ENCODE measurements around the gene S100A2.

The S100A2 gene

GRCh38 chr1:153608089-153608682 lies 42.5 kb upstream of the S100A2 start:
- Histone ChIP-seq H3K4me3 (ENCODE audit: control insufficient read depth in 1 of 7, extremely low read depth in 1 of 7, insufficient read depth in 4 of 7, low read depth in 2 of 7, low read length in 6 of 7) (no peak overlapping the region), H3K9me3 (ENCODE audit: control extremely low read depth in 1 of 5, control insufficient read depth in 4 of 5, insufficient read depth in 2 of 5, low read depth in 1 of 5, low read length in 4 of 5) (no peaks in the 10 kb centered on the region), H3K27ac (ENCODE audit: insufficient read depth in 1 of 2, low read depth in 1 of 2, low read length in 2 of 2, poor library complexity in 1 of 2, severe bottlenecking in 2 of 2) (no peak overlapping the region), H3K4me1 (ENCODE audit: control extremely low read depth in 1 of 4, control insufficient read depth in 4 of 4, insufficient read depth in 4 of 4, low read length in 3 of 4) (peaks cover 0 to 24% (median 15%) of the 10 kb centered on the region in 4 experiments), H3K36me3 (ENCODE audit: control insufficient read depth in 4 of 4, insufficient read depth in 4 of 4, low read length in 3 of 4) (no peaks in the 10 kb centered on the region), H3K27me3 (replicated peaks in 2 of 5; ENCODE audit: control insufficient read depth in 4 of 5, insufficient read depth in 5 of 5, low read length in 4 of 5) (no peaks in the 10 kb centered on the region)
- ChIA-PET CTCF (interaction anchor here (1.0 to 4.9 kb wide), 6 partner anchors 9 to 75 kb away, joined by 3 to 30 read pairs (median 4); partner anchors contain the start of gene S100A14), POLR2A (no interaction called here)
- WGBS (ENCODE audit: insufficient coverage): 100% methylated on average over 3 of the region's 7 CpGs
- no peak for DNase-seq

- Histone ChIP-seq H3K27me3 (replicated peaks in 2 of 5; ENCODE audit: control insufficient read depth in 4 of 5, insufficient read depth in 5 of 5, low read length in 4 of 5) (no peaks in the 10 kb centered on the region), H3K4me1 (ENCODE audit: control extremely low read depth in 1 of 4, control insufficient read depth in 4 of 4, insufficient read depth in 4 of 4, low read length in 3 of 4) (peaks cover 0 to 24% (median 15%) of the 10 kb centered on the region in 4 experiments), H3K9me3 (ENCODE audit: control extremely low read depth in 1 of 5, control insufficient read depth in 4 of 5, insufficient read depth in 2 of 5, low read depth in 1 of 5, low read length in 4 of 5) (no peaks in the 10 kb centered on the region), H3K27ac (ENCODE audit: insufficient read depth in 1 of 2, low read depth in 1 of 2, low read length in 2 of 2, poor library complexity in 1 of 2, severe bottlenecking in 2 of 2) (no peak overlapping the region), H3K36me3 (ENCODE audit: control insufficient read depth in 4 of 4, insufficient read depth in 4 of 4, low read length in 3 of 4) (no peaks in the 10 kb centered on the region), H3K4me3 (ENCODE audit: control insufficient read depth in 1 of 7, extremely low read depth in 1 of 7, insufficient read depth in 4 of 7, low read depth in 2 of 7, low read length in 6 of 7) (no peak overlapping the region)
- no peak for DNase-seq
- whole genome bisulfite sequencing (ENCODE audit: insufficient coverage): 97% methylated on average over 8 of the region's 8 CpGs
- POLR2A ChIA-PET: no interaction called here
- CTCF ChIA-PET: interaction anchor here (1.0 to 4.9 kb wide), 6 partner anchors 8 to 74 kb away, joined by 3 to 30 read pairs (median 3); partner anchors contain the start of genes S100A13 and S100A14
Observed at GRCh38 chr1:153607381-153607780, 41.7 kb upstream of the S100A2 start.

- WGBS (ENCODE audit: insufficient coverage): 100% methylated on average over 1 of the region's 11 CpGs
- Histone ChIP-seq H3K4me1 (ENCODE audit: control extremely low read depth in 1 of 4, control insufficient read depth in 4 of 4, insufficient read depth in 4 of 4, low read length in 3 of 4) (peaks cover 0 to 25% (median 15%) of the 10 kb centered on the region in 4 experiments), H3K9me3 (ENCODE audit: control extremely low read depth in 1 of 5, control insufficient read depth in 4 of 5, insufficient read depth in 2 of 5, low read depth in 1 of 5, low read length in 4 of 5) (no peaks in the 10 kb centered on the region), H3K27me3 (replicated peaks in 2 of 5; ENCODE audit: control insufficient read depth in 4 of 5, insufficient read depth in 5 of 5, low read length in 4 of 5) (no peaks in the 10 kb centered on the region), H3K27ac (ENCODE audit: insufficient read depth in 1 of 2, low read depth in 1 of 2, low read length in 2 of 2, poor library complexity in 1 of 2, severe bottlenecking in 2 of 2) (no peak overlapping the region), H3K36me3 (ENCODE audit: control insufficient read depth in 4 of 4, insufficient read depth in 4 of 4, low read length in 3 of 4) (no peaks in the 10 kb centered on the region), H3K4me3 (ENCODE audit: control insufficient read depth in 1 of 7, extremely low read depth in 1 of 7, insufficient read depth in 4 of 7, low read depth in 2 of 7, low read length in 6 of 7) (no peak overlapping the region)
- CTCF ChIA-PET: interaction anchor here (0.9 to 4.9 kb wide), 5 partner anchors 10 to 73 kb away, joined by 3 to 30 read pairs (median 3); partner anchors contain the start of genes S100A13 and S100A14
- no peak for DNase-seq
- POLR2A ChIA-PET: no interaction called here
Observed at GRCh38 chr1:153606194-153606593, 40.5 kb upstream of the S100A2 start.

- no peak overlapping the region for H3K4me3 ChIP-seq (ENCODE audit: control insufficient read depth in 1 of 7, extremely low read depth in 1 of 7, insufficient read depth in 4 of 7, low read depth in 2 of 7, low read length in 6 of 7)
- no peaks in the 10 kb centered on the region for H3K27me3 ChIP-seq (replicated peaks in 2 of 5; ENCODE audit: control insufficient read depth in 4 of 5, insufficient read depth in 5 of 5, low read length in 4 of 5)
- POLR2A ChIA-PET: no interaction called here
- 88% methylated on average over 2 of the region's 6 CpGs for WGBS (ENCODE audit: insufficient coverage)
- DNase-seq: no peak
- H3K9me3 ChIP-seq (ENCODE audit: control extremely low read depth in 1 of 5, control insufficient read depth in 4 of 5, insufficient read depth in 2 of 5, low read depth in 1 of 5, low read length in 4 of 5): no peaks in the 10 kb centered on the region
- CTCF ChIA-PET: interaction anchor here (2.3 to 13.4 kb wide), 2 partner anchors 14 to 30 kb away, joined by 8 to 100 read pairs; partner anchors contain the start of genes S100A14 and S100A16
- peaks cover 0 to 33% (median 16%) of the 10 kb centered on the region in 4 experiments for H3K4me1 ChIP-seq (ENCODE audit: control extremely low read depth in 1 of 4, control insufficient read depth in 4 of 4, insufficient read depth in 4 of 4, low read length in 3 of 4)
- H3K36me3 ChIP-seq (ENCODE audit: control insufficient read depth in 4 of 4, insufficient read depth in 4 of 4, low read length in 3 of 4): no peaks in the 10 kb centered on the region
- H3K27ac ChIP-seq (ENCODE audit: insufficient read depth in 1 of 2, low read depth in 1 of 2, low read length in 2 of 2, poor library complexity in 1 of 2, severe bottlenecking in 2 of 2): no peak overlapping the region
Observed at GRCh38 chr1:153602749-153603148, 37.1 kb upstream of the S100A2 start.

GRCh38 chr1:153599847-153600246 lies 34.2 kb upstream of the S100A2 start:
- Histone ChIP-seq H3K4me3 (ENCODE audit: control insufficient read depth in 1 of 7, extremely low read depth in 1 of 7, insufficient read depth in 4 of 7, low read depth in 2 of 7, low read length in 6 of 7) (no peak overlapping the region), H3K27ac (ENCODE audit: insufficient read depth in 1 of 2, low read depth in 1 of 2, low read length in 2 of 2, poor library complexity in 1 of 2, severe bottlenecking in 2 of 2) (peak overlapping the region in 1 of 2 experiments; percentile 3), H3K36me3 (ENCODE audit: control insufficient read depth in 4 of 4, insufficient read depth in 4 of 4, low read length in 3 of 4) (no peaks in the 10 kb centered on the region), H3K9me3 (ENCODE audit: control extremely low read depth in 1 of 5, control insufficient read depth in 4 of 5, insufficient read depth in 2 of 5, low read depth in 1 of 5, low read length in 4 of 5) (no peaks in the 10 kb centered on the region), H3K4me1 (ENCODE audit: control extremely low read depth in 1 of 4, control insufficient read depth in 4 of 4, insufficient read depth in 4 of 4, low read length in 3 of 4) (peaks cover 0 to 40% (median 17%) of the 10 kb centered on the region in 4 experiments), H3K27me3 (replicated peaks in 2 of 5; ENCODE audit: control insufficient read depth in 4 of 5, insufficient read depth in 5 of 5, low read length in 4 of 5) (no peaks in the 10 kb centered on the region)
- POLR2A ChIA-PET: interaction anchor here (1.3 kb wide), 1 partner anchor 35 kb away, joined by 4 read pairs; no protein-coding TSS in a partner anchor
- CTCF ChIA-PET: interaction anchor here (1.4 to 13.4 kb wide), 4 partner anchors 17 to 28 kb away, joined by 4 to 100 read pairs (median 12); partner anchors contain the start of genes S100A13, S100A14 and S100A16
- 100% methylated on average over 6 of the region's 7 CpGs for WGBS (ENCODE audit: insufficient coverage)
- DNase-seq: no peak

- H3K27me3 ChIP-seq (replicated peaks in 2 of 5; ENCODE audit: control insufficient read depth in 4 of 5, insufficient read depth in 5 of 5, low read length in 4 of 5): no peaks in the 10 kb centered on the region
- H3K36me3 ChIP-seq (ENCODE audit: control insufficient read depth in 4 of 4, insufficient read depth in 4 of 4, low read length in 3 of 4): no peaks in the 10 kb centered on the region
- CTCF ChIA-PET: interaction anchor here (0.9 to 13.4 kb wide), 5 partner anchors 9 to 29 kb away, joined by 3 to 100 read pairs (median 10); partner anchors contain the start of genes S100A13, S100A14 and S100A16
- peak overlapping the region in 4 of 7 experiments; percentile 2 to 48 (median 32) for H3K4me3 ChIP-seq (ENCODE audit: control insufficient read depth in 1 of 7, extremely low read depth in 1 of 7, insufficient read depth in 4 of 7, low read depth in 2 of 7, low read length in 6 of 7)
- 63% methylated on average over 7 of the region's 7 CpGs for WGBS (ENCODE audit: insufficient coverage)
- H3K27ac ChIP-seq (ENCODE audit: insufficient read depth in 1 of 2, low read depth in 1 of 2, low read length in 2 of 2, poor library complexity in 1 of 2, severe bottlenecking in 2 of 2): peak overlapping the region; percentile 94
- peaks cover 0 to 40% (median 17%) of the 10 kb centered on the region in 4 experiments for H3K4me1 ChIP-seq (ENCODE audit: control extremely low read depth in 1 of 4, control insufficient read depth in 4 of 4, insufficient read depth in 4 of 4, low read length in 3 of 4)
- peak; percentile 88 to 99 (median 97) for DNase-seq
- H3K9me3 ChIP-seq (ENCODE audit: control extremely low read depth in 1 of 5, control insufficient read depth in 4 of 5, insufficient read depth in 2 of 5, low read depth in 1 of 5, low read length in 4 of 5): no peaks in the 10 kb centered on the region
- POLR2A ChIA-PET: interaction anchor here (0.7 to 1.3 kb wide), 3 partner anchors 26 to 346 kb away, joined by 3 to 4 read pairs (median 4); no protein-coding TSS in a partner anchor
Observed at GRCh38 chr1:153598309-153599172, 32.9 kb upstream of the S100A2 start.
